Upper lobe of left lung (tissue), 6 donors: Measurements from ENCODE around the gene PTPRG. TPM values are rescaled to one million over a fixed set of nuclear protein-coding genes. Genes with fewer than 3 reads are reported as not detected.

Source experiments
- ATAC-seq, 2 donors: fragments of 200-7000 bp; cut with Tn5 transposase; one replicate each; pipeline ENCODE4 v1.9.1; 2022; ENCODE audit warnings: mild to moderate bottlenecking in 2 of 2, moderate library complexity in 2 of 2; ENCODE audit not compliant: low FRiP score in 2 of 2
- DNase-seq, 2 donors: peaks; one replicate each; pipeline ENCODE4 v3.0.0-alpha.2; 2019 to 2020
- H3K27ac ChIP-seq, 4 donors: fragments of 200-600 bp; sonication (generic); one replicate each; pipeline ENCODE4 v1.5.1; 2016 to 2019
- H3K27me3 ChIP-seq, 4 donors: fragments of 200-600 bp; sonication (generic); one replicate each; pipeline ENCODE4 v1.5.1; 2017 to 2019
- H3K36me3 ChIP-seq, 4 donors: fragments of 200-600 bp; sonication (generic); one replicate each; pipeline ENCODE4 v1.5.1; 2016 to 2019
- H3K4me1 ChIP-seq, 4 donors: fragments of 200-600 bp; sonication (generic); one replicate each; pipeline ENCODE4 v1.5.1; 2018 to 2019
- H3K4me3 ChIP-seq, 4 donors: fragments of 200-600 bp; sonication (generic); one replicate each; pipeline ENCODE4 v1.5.1; 2017 to 2019; ENCODE audit warnings: mild to moderate bottlenecking in 2 of 4, moderate library complexity in 1 of 4
- H3K9me3 ChIP-seq, 4 donors: fragments of 200-600 bp; sonication (generic); one replicate each; pipeline ENCODE4 v1.5.1; 2018 to 2019
- CTCF ChIP-seq, 6 experiments: fragments of 450-650 bp in 4 of 6; fragments of 200-600 bp in 2 of 6; sonication (generic) in 2 of 6; IDR thresholded peaks; one replicate each; pipeline ENCODE4 v1.5.1; 2016 to 2019; ENCODE audit warnings: antibody characterized with exemption in 6 of 6
- EP300 ChIP-seq, 4 donors: sonication (generic); formaldehyde crosslinking; IDR thresholded peaks; one replicate each; pipeline ENCODE4 v1.5.1; 2017; ENCODE audit warnings: antibody characterized with exemption in 4 of 4, control low read depth in 2 of 4
- POLR2A ChIP-seq, 4 donors: fragments of 450-650 bp; IDR thresholded peaks; one replicate each; pipeline ENCODE4 v1.5.1; 2016 to 2017; ENCODE audit warnings: antibody characterized with exemption in 4 of 4, mild to moderate bottlenecking in 2 of 4
- POLR2AphosphoS5 ChIP-seq, 2 donors: sonication (generic); formaldehyde crosslinking; IDR thresholded peaks; one replicate each; pipeline ENCODE4 v1.5.1; 2017; ENCODE audit warnings: antibody characterized with exemption in 2 of 2
- WGBS, 2 donors: methylation state at CpG; one replicate each; pipeline ENCODE4 v1.1.5; 2017 to 2018; 5-methylcytosine and 5-hydroxymethylcytosine counted together
- total RNA-seq, 6 donors: library from RNA; depleted of rRNA in 4 of 6; stranded (reverse); fragments of >200 nt in 4 of 6; gene quantifications; one replicate each; pipeline versions ENCODE4 v1.1.0 to v1.2.1, GENCODE V29; 2016 to 2021
- donor health status: DM: no; HTN: no; CAD: no; lungs with moderate emphysema.
- donor health status: DM: no; HTN: yes; CAD: no; lungs with severe emphysema.

The PTPRG gene
- total RNA-seq, 6 donors from 2014 or later, result 58.7 to 101 (median 68.8) TPM

- WGBS, 2 donors, result 74 to 76% methylated on average over 7 of the region's 7 CpGs
- no peak for ATAC-seq
- peaks cover 0 to 4% (median 1%) of the 10 kb centered on the region in 4 donors for H3K4me1 ChIP-seq
- H3K27ac ChIP-seq, result no peak overlapping the region
- DNase-seq, result no peak
- no peak overlapping the region for H3K4me3 ChIP-seq
- H3K9me3 ChIP-seq, result no peaks in the 10 kb centered on the region
- no peak for TF ChIP-seq POLR2A (IDR thresholded peaks at IDR 0.05)
- TF ChIP-seq CTCF (IDR thresholded peaks at IDR 0.05), result no peak
- H3K27me3 ChIP-seq, result no peaks in the 10 kb centered on the region
- H3K36me3 ChIP-seq, result no peaks in the 10 kb centered on the region
Measured at GRCh38 chr3:62100282-62100989, 539.1 kb downstream of the PTPRG start.

- ATAC-seq, result peak in 1 of 2 donors; percentile 67
- H3K27ac ChIP-seq, result peak overlapping the region in 1 of 4 donors; percentile 21
- H3K36me3 ChIP-seq, result no peaks in the 10 kb centered on the region
- H3K27me3 ChIP-seq, result no peaks in the 10 kb centered on the region
- no peak for DNase-seq
- no peak overlapping the region for H3K4me3 ChIP-seq
- TF ChIP-seq EP300 (IDR thresholded peaks at IDR 0.05) (no peak), POLR2A (IDR thresholded peaks at IDR 0.05) (no peak), POLR2AphosphoS5 (IDR thresholded peaks at IDR 0.05) (no peak), CTCF (IDR thresholded peaks at IDR 0.05) (no peak)
- peaks cover 0 to 4% (median 1%) of the 10 kb centered on the region in 4 donors for H3K4me1 ChIP-seq
- no peaks in the 10 kb centered on the region for H3K9me3 ChIP-seq
- WGBS, 2 donors, result 54 to 58% methylated on average over 1 of the region's 1 CpG
Measured at GRCh38 chr3:62101488-62101887, 540.1 kb downstream of the PTPRG start.

- ATAC-seq (no peak), DNase-seq (no peak)
- H3K27me3 ChIP-seq, result no peaks in the 10 kb centered on the region
- H3K36me3 ChIP-seq, result no peaks in the 10 kb centered on the region
- no peak overlapping the region for H3K4me3 ChIP-seq
- peaks cover 0 to 4% (median 1%) of the 10 kb centered on the region in 4 donors for H3K4me1 ChIP-seq
- no peak overlapping the region for H3K27ac ChIP-seq
- H3K9me3 ChIP-seq, result no peaks in the 10 kb centered on the region
- WGBS, 2 donors, result 79 to 93% methylated on average over 2 to 3 of the region's 3 CpGs
- TF ChIP-seq EP300 (IDR thresholded peaks at IDR 0.05), result no peak
- TF ChIP-seq POLR2AphosphoS5 (IDR thresholded peaks at IDR 0.05), result no peak
- no peak for TF ChIP-seq POLR2A (IDR thresholded peaks at IDR 0.05)
- TF ChIP-seq CTCF (IDR thresholded peaks at IDR 0.05), result no peak
Measured at GRCh38 chr3:62103531-62103930, 542.2 kb downstream of the PTPRG start.

GRCh38 chr3:62109534-62109933, 548.2 kb downstream of the PTPRG start:
- DNase-seq (peak in 1 of 2 donors; percentile 31), ATAC-seq (peak; percentile 51 to 95)
- TF ChIP-seq CTCF (IDR thresholded peaks at IDR 0.05), result peak in 1 of 6 experiments; percentile 18
- no peak for TF ChIP-seq EP300 (IDR thresholded peaks at IDR 0.05)
- TF ChIP-seq POLR2AphosphoS5 (IDR thresholded peaks at IDR 0.05), result peak; percentile 18 to 23
- no peak for TF ChIP-seq POLR2A (IDR thresholded peaks at IDR 0.05)
- WGBS, 2 donors, result 85 to 94% methylated on average over 1 of the region's 1 CpG
- peaks cover 0 to 3% (median 0%) of the 10 kb centered on the region in 4 donors for H3K9me3 ChIP-seq
- no peaks in the 10 kb centered on the region for H3K27me3 ChIP-seq
- no peak overlapping the region for H3K4me3 ChIP-seq
- H3K4me1 ChIP-seq, result no peaks in the 10 kb centered on the region
- H3K36me3 ChIP-seq, result no peaks in the 10 kb centered on the region
- H3K27ac ChIP-seq, result no peak overlapping the region
